GM19240 (cell line): ENCODE measurements around the gene CNIH3.
"Not testable (repeated sequence)": the region's sequence is repeated elsewhere in the genome, so short reads cannot be mapped to it uniquely, and the experiment has no call there.

ENCODE experiments used
- DNase-seq: peaks from one replicate; pipeline ENCODE4 v3.0.0; 2011; ENCODE audit warnings: low spot score; ENCODE audit not compliant: insufficient read length

The CNIH3 gene

DNA sequence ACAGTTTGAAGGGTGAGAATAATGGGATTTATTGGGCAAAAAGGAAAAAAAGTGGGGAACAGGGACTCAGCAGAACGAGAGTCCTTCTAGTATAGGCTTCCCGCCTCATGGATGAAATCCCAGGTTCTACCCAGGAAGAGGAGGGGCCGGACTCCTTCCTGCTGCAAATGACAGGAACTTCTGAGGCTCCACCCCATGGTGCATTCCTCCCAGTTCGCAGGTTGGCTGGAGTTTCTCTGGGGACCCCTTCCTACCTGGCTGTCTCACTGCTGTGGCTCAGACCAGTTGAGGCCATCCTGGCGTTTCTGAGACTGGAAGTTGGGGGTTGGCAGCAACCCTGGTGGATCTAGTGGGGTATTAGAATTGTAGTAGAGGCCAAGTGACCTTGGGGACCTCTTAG is 27.5 kb downstream of the CNIH3 start:
- no peak for DNase-seq

DNA sequence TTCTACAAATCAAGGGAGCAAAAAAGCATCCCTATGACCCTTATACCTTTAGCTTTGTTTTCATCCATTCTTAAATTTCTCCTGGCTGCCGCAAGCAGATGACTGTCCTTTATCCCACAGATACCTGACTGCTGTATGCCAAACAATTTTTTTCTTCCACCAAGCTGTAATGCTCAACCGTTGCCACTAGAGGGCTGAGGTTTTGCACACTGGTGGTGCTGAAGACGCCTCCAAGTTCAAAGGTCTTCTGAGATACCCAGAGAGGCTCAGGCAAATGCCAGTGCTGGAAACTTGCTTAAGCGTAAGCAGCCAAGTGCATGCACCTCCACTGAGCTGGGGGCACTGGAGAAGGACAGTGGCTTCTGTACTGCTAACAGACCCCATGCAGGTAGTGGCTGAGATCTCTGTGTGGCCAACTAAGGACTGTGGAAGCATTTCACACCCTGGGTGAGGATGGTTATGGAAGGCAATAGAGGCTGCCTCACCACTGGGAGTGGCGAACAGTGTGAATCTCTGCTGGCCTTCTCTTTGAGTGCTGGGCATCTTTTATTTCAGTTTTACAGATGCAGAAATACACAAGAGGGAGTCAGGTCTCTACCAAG is 28.5 kb downstream of the CNIH3 start:
- DNase-seq = peak; percentile 51

DNA sequence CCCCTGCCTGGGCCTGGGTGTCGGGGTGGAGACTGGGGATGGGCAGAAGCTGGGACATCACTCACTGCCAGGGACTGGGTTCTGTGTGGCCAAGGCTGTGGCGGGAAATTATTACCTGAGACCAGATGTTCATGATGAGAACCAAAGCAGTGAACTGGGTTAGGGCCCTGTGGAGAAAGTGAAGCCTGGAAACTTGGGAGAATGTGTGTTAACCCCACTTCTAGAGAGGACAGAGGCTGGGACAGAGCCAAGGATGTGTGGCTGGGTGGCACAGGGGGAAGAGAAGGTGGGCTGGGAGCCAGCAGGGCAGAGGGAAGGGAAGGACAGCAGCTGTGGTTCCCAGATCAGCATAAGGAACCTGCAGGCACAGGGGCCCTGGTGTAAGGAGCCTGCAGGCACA is 31.3 kb downstream of the CNIH3 start:
- no peak for DNase-seq

DNA sequence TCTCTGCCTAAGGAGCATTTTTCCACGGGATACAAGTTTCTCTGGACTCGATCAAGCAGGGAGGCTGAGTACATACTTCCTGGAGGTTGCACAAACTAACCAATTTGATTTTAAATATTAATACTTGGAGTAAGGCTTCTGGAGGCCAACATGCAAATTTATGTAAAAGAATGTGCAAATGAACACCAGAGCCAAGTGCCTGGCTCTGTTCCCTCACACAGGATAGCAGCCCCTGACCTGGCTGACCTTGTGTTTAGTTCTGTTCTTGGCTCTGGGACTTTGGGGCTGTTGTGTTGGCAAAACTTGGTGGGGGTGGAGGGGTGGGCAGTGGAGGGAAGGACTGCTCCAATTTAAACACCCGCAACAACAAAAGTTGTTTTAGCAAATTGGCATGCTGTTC is 34.2 kb downstream of the CNIH3 start:
- DNase-seq = no peak

DNA sequence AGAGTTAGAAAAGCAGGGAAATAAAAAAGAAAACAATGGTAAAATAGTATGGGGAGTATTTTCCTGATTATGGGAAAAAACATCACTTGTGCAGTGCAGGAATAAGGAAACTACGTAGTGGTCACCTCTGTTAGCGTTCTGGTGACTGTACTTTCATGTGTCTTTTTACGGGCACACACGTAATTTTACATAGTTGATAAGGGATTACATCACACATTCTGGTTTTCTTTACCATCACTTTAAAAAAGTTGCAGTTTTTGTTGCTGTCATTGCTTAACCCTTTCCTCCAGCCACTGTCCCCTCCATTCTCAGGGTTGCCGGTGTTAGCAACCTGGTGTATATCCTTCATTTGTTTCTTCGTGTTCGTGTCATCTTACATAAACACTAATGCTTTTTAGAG is 35.1 kb downstream of the CNIH3 start:
- no peak for DNase-seq

DNA sequence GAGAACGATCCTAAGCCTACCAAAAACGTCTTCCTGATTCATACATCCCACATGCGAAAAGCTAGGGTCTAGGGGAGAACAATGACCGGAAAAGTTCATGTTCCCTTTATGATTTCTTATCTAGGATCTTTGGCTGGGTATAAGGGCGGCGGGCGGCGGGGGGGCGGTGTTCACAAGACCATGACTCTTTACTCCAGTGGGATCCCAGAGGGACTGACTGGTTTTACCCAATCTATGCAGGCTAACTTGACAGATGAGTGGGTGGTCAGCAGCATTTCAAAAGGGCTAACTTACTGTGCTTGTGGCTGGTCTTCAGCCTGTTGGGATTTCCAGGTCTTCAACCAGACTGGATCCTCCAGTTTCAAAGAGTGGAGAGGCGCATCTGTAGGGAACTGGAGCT is 40.3 kb downstream of the CNIH3 start:
- no peak for DNase-seq

DNA sequence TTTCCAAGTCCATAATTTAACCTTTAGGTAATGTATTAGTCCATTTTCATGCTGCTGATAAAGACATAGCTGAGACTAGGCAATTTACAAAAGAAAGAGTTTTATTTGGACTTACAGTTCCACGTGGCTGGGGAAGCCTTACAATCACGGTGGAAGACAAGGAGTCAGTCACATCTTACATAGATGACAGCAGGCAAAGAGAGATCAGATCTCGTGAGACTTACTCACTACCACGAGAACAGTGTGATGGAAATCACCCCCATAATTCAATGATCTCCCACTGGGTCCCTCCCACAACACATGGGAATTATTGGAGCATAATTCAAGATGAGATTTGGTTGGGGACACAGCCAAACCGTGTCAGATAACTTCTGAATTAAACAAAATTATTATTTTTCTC is 44.0 kb downstream of the CNIH3 start:
- no peak for DNase-seq

DNA sequence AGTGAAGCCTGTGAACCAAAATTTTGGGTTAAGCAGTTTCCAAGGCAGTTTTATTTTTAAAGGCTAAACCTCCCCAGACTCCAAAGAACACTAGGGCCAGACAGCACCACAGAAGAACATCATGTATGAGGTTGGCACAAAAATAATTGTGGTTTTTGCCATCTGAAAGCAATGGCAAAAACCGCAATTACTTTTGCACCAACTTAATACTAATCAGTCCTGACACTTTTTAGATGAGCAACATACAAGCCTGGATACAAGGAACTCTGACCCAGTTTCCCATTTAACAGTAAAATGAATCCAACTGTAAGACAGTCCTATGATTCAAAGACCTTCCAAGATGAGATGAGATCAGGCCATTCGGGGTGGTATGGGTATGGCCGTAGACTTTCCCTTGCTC is 46.8 kb downstream of the CNIH3 start:
- DNase-seq = no peak

DNA sequence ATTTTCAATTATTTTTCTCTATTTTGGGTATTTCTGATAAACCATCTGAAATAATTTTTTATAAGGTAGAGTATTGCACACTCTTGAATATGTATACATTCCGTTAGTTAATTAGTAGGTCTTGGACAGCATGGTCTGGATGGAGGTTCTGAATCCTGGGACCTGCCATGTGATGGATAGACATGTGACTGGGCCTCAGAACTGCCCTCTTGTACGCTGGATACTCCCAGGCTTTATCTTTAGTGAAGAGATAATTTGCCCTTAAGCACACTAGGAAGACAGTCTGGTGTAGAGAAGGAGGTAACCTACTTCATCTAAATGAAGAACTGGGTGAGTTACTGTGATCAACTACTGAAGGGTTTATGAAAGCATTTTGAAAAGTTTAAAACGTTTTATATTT is 48.9 kb downstream of the CNIH3 start:
- DNase-seq = no peak

DNA sequence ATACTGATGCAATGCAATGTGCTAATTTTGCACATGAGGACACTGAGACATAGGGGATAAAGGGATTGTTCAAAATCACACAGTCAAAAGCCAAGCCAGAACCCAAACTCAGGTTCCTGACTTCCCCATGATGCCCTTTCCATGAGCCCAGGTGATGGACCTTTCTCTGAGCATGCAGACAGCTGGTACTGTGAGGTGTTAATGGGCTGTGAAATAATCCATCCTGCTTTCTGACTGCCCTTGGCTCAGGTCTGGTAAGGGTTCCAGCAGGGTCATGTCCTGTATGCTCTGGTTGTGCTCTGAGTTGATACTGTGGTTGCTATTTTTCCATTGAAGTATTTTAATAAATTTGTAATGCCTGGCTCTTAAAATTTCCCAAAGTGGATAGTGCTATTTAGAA is 50.0 kb downstream of the CNIH3 start:
- DNase-seq = no peak

DNA sequence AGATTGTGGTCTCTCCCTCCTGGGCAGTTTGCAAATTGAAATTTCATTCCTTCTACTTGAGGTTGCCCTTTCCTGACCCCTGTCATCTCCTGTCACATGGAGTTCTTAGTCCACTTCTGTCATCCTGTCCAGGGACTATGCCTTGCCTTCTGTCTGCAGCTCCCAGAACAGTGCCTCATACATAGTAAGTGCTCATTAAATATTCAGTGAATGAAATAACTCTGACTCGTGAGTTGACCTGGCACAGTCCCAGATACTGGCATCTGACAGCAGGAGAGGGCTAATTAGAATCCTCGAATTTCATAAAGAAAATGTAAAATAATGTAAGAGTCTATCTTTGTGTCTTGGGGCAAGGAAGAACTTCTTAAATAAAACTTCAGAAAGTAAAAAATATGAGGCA is 50.8 kb downstream of the CNIH3 start:
- no peak for DNase-seq

DNA sequence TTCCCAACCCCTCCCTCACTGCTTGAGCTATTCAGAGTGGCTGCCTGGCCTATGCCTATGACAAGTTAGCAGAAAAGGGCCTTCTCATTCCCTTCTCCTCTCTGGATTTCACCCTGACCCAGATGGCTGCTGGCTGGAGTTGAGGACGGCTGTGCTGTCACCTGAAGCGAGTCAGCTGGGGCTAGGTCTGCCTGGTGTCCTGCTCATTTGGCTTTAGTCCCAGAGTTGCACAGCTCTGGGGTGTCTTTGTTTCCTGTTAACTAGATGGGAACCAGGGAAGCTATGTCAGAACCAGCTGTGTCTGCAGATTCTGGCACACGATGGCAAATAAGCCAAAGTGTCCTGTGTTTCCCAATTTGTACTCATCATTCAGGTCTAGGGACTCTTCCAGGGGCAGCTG is 52.9 kb downstream of the CNIH3 start:
- no peak for DNase-seq

DNA sequence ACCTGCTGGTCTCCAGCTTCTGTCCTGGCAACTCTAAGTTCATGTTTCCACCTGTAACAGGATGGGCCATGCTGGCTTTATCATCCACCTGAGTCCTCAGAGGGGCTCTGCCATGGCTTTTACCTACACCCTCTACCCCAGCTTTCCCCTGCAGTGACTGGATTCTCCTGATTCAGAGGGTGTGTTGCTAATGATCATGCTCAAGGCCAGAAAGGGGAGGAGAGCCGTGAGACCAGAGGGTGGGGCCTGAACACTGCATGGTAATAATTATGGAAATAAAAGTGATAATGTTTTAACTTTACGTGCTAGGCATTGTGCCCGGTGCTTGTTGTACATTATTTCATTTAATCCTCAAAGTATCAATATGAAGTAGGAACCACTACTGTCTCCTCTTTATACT is 53.3 kb downstream of the CNIH3 start:
- DNase-seq = no peak

DNA sequence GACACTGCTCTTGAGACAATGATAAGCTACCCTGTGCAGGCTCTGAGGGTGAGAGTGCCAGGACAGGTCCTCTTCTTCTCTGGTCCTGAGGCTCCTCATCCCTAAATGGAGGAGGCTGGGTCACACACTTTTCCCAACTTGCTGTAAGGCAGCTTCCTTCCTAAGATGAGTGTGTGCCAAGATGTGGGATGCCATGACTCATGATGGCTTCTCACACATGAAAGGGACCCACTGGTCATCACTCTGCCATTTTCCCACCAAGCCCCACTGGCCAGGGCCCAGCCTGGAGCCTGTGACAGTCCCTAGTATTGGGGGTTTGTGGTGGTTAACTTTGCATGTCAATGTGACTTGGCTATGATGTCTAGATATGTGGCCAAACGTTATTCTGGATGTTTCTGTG is 54.4 kb downstream of the CNIH3 start:
- no peak for DNase-seq

DNA sequence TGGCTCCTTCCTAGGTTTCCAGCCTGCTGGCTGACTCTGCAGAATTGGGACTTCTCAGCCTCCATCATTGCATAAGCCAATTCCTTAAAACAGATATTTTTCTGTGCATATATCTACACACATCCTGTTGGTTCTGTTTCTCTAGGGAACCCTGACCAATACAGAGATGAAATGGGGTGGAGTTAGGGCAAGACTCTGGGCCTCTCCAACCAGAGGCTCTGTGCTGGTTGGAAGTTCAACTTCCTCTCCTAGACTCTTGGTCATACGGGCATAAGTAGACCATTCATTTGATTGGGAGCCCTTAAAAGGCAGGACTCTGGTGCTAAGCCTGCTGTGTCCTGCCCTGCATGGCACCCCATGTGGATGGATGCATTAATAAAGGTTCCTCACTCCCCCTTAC is 55.0 kb downstream of the CNIH3 start:
- no peak for DNase-seq

DNA sequence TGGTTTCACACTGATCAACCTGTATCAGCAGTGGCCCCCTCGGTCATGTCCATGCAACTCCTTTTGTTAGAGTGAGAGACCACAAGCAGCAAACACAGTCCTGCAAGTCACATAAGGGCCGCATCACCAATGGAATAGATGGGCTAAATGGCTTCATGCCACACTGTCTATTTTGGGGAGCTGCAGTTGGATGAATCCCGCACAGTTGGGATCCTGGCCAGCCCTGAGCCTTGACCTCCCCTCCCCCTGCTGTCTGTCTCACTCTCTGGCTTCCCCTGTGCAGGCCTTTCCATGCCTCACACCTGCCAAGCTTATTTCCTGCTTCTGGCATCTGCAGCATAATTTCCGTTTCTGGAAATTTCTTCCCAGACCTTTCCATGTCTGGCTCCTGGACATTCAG is 57.0 kb downstream of the CNIH3 start:
- DNase-seq = no peak

DNA sequence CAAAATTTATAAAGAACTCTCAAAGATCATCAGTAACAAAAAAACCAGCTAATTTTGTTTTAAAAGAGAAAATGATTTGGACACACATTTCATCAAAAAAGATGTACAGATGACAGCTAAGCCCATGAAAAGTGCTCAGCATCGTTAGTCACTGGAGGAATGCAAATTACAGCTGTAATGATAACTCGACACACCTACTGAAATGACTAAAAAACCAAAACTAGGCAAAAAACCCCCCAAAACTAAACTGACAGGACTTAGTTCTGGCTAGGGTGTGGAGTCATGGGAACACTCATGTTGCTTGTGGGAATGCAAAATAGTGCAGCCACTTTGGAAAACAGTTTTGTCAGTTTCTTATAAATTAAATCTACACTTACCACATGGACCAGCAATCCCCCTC is 59.5 kb downstream of the CNIH3 start:
- DNase-seq = no peak

DNA sequence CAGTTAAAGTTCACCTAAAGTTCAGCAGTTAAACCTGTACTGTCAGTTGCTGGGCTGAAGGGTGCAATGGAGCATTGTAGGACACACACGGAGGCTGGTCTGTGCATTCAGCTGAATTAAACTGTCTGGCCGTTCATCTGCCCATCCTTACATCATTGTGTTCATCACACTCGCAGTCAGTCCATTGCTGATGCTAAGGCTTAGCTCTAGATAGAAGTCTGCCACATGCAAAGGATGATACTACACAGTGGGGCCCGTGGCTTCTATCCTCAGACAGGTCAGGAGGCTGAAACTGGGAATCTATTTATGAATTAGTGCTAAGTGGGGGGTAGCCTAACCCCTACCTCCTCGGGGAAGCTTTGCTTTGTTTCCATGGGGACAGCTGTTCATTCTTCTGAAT is 60.4 kb downstream of the CNIH3 start:
- DNase-seq = no peak

DNA sequence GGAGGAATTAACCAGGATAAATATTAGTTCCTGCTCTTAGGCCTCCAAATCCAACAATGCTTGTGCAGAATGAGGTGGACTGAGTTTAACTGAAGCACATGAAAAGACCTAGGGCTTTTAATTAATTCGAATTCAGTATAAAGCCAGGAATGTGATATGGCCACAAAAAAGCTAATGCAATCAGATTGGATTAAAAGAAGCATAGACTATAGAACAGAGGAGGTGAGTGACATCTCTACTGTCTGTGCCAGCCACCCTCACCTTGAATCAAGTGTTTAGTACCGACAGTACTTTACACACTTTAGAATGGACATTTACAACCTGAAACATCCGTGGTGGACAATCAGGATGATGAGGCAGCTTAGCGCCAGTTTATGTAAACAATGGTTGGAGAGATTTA is 62.1 kb downstream of the CNIH3 start:
- no peak for DNase-seq

DNA sequence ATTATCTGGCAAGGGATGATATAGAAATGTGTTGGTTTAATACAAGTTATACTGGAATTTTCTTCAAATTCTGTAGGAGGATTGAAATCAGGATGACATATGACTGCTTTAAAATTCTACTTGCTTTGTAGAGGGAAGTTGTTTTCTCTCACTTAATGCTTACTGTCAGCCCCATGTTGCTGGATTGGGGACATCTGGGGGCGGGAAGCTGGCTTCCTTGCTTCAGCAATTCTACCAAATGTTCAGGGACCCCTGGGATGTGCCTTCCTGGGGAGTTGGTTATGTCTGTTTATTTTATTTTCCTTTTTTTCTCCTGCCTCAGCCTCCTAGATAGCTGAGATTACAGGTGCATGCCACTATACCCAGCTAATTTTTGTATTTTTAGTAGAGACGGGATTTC is 63.5 kb downstream of the CNIH3 start:
- DNase-seq = no peak

DNA sequence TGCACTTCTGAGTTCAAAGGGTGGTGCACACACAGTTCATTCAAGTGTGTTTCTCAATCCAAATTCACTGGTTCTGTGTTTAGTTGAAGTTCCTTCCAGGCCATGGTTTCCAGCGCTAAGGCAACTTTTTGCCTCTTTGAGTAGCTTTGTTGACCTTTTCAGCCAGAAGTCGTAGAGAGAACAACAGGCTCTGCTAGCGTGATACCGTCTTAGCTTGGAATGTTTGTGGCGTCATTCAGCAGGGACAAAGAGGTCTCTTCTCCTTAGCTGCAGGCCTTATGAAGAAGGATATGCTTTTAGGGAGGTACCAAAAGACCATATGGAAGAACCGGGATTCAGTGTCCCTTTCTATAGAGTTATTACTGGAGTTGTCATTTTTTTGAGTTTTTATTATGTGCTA is 65.7 kb downstream of the CNIH3 start:
- DNase-seq = no peak

DNA sequence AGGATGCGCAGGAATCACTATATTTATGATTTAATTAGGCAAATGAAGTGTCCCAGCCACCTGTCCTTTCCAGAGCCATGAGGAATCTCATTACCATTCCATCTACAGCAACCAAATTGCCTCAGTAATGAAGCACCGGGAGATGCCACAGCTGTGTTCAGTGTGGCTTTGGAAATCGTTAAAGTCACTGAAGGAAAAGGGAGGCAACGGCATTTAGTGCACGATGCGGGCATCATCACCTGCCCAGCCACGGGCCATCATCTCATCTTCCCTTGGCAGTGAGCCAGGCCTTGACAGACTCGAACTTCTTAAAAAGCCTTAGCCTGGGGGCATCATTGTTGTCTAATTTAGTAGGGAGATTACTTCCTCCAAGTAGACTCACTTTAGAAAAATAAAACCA is 67.8 kb downstream of the CNIH3 start:
- no peak for DNase-seq

DNA sequence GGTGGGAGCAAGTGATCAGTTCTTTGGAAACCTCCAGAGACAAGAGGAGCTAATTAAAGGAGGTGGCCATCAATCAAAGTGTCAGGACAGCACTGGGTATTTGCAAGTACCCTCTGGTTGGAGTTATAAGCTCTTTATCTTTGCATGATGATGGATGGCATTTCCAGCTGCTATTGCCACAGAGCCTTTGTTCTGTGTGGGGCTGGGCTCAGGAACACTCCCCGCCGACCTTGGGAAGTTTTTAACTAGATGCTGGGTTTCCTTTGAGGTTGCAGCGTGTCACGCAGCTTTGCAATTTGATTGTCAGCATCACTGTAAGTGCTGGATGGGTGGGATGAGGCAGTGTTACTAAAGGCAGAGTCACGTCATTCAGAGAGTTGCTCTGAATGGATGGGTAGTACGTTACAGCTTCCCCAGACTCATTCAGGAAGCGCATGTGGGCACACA is 68.9 kb downstream of the CNIH3 start:
- no peak for DNase-seq

DNA sequence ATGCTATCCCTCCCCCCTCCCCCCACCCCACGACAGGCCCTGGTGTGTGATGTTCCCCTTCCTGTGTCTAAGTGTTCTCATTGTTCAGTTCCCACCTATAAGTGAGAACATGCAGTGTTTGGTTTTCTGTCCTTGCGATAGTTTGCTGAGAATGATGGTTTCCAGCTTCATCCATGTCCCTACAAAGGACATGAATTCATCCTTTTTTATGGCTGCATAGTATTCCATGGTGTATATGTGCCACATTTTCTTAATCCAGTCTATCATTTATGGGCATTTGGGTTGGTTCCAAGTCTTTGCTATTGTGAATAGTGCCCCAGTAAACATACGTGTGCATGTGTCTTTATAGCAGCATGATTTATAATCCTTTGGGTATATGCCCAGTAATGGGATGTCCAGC is 70.0 kb downstream of the CNIH3 start:
- DNase-seq = not testable (repeated sequence)
